NT2/D1 (cell line): ENCODE data around the gene CLCN6.

Experiments
- SUZ12 ChIP-seq: IDR thresholded peaks from 2 replicates; pipeline ENCODE4 v1.6.1; 2011; ENCODE audit not compliant: insufficient read length, insufficient read depth; ENCODE audit errors: extremely low read depth
- YY1 ChIP-seq: IDR thresholded peaks from 2 replicates; pipeline ENCODE4 v1.6.1; 2011; ENCODE audit not compliant: insufficient read length, insufficient read depth
- ZNF274 ChIP-seq: IDR thresholded peaks from 2 replicates; pipeline ENCODE4 v1.6.1; 2011; ENCODE audit warnings: mild to moderate bottlenecking, low read depth, low read length

DNA sequence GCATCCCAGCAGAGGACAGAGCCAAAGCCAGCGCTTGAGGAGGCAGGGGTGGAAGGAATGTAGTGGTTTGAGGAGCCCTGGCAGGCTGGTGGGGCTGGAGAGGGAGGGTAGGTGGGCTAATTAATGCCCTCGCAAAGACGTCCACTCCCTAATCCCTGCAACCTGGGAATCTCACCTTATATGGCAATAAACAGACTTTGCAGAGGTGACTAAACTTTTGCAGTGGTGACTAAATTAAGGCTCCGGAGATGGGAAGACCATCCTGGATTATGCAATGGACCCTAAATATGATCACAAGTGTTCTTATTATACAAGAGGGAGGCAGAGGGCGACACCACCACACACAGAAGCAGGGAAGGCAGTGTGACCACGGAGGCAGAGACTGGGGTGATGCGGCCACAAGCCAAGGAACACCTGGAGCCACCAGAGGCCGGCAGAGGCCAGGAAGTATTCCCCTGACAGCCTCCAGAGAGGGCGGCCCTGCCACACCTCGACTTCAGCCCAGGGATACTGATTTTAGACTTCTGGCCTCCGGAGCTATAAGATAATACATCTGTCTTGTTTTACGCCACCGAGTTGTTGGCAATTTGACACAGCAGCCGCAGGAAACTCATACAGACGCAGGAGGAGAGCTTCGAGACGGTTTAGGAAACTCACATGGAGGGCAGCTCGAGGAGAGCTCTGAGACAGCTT lies 75.9 kb downstream of the CLCN6 start:
- no peak for TF ChIP-seq ZNF274
- TF ChIP-seq YY1: no peak
- no peak for TF ChIP-seq SUZ12
